H1 (cell line): ENCODE measurements around the gene CYP2A13. TPM values are rescaled to one million over a fixed set of nuclear protein-coding genes. Genes with fewer than 3 reads are reported as not detected.

Experiments used
- CBX5 ChIP-seq: fragments of 300-800, 300-1000 bp; sonication (generic); IDR thresholded peaks from 2 replicates; pipeline ENCODE4 v1.7.1; 2016; ENCODE audit warnings: antibody characterized with exemption, low read length, low read depth
- EGR1 ChIP-seq: IDR thresholded peaks from 2 replicates; pipeline ENCODE4 v1.6.1; 2011; ENCODE audit warnings: low read depth, low read length, borderline replicate concordance
- EP300 ChIP-seq, 2 experiments: IDR thresholded peaks; 1 replicate in 1 of 2; 2 replicates in 1 of 2; pipeline ENCODE4 v1.6.1; 2011 to 2012; ENCODE audit warnings: low read depth in 2 of 2, low read length in 2 of 2, mild to moderate bottlenecking in 2 of 2, borderline replicate concordance in 1 of 2, inconsistent platforms in 1 of 2, moderate library complexity in 1 of 2
- FOSL1 ChIP-seq: IDR thresholded peaks from 2 replicates; pipeline ENCODE4 v1.6.1; 2011; ENCODE audit warnings: mild to moderate bottlenecking, low read depth, low read length, moderate library complexity; ENCODE audit not compliant: insufficient read depth
- MAFK ChIP-seq: IDR thresholded peaks from 2 replicates; pipeline ENCODE4 v1.6.1; 2012; ENCODE audit warnings: low read depth, mild to moderate bottlenecking, improper control_type of control experiment, low read length
- RFX5 ChIP-seq: IDR thresholded peaks from 2 replicates; pipeline ENCODE4 v1.6.1; 2011; ENCODE audit warnings: low read depth, low read length, improper control_type of control experiment, borderline replicate concordance
- SUZ12 ChIP-seq: fragments of 200-600 bp; sonication (generic); IDR thresholded peaks from 2 replicates; pipeline ENCODE4 v1.6.1; 2012; ENCODE audit warnings: mild to moderate bottlenecking, inconsistent platforms, low read length, moderate library complexity, mixed read lengths
- TAF7 ChIP-seq: optimal IDR thresholded peaks from 2 replicates; pipeline ENCODE3; 2011; ENCODE audit warnings: low read depth, mild to moderate bottlenecking, inconsistent platforms, low read length, moderate library complexity, borderline replicate concordance
- TCF12 ChIP-seq: IDR thresholded peaks from 2 replicates; pipeline ENCODE4 v1.6.1; 2011; ENCODE audit warnings: low read depth, mild to moderate bottlenecking, low read length
- polyA plus RNA-seq, 7 experiments: library from polyadenylated mRNA; depleted of rRNA in 3 of 7; stranded (reverse) in 5 of 7; unstranded in 2 of 7; fragments of >200 nt in 5 of 7; fragments of 200-250 nt in 2 of 7; gene quantifications; 1 replicate in 5 of 7; 2 replicates in 1 of 7; 4 replicates in 1 of 7; pipeline versions ENCODE4 v1.2.1 to v1.2.3, GENCODE V29; 2011 to 2013; ENCODE audit warnings: missing spikeins in 2 of 7, mixed read lengths in 2 of 7
- total RNA-seq: library from RNA; stranded (reverse); fragmentation: NEBNext Ultra II Directional; extraction: Animal tissue kit (Norgen Biotek cat#: 25700); gene quantifications from 2 replicates; pipeline ENCODE4 v1.2.1, GENCODE V29; 2021

Gene CYP2A13
- total and polyA plus RNA-seq, 2 of the 8 experiments (the other 6 are each of a cell fraction or from before 2014, with no cell fraction given): 0.60 to 0.63 TPM

- TF ChIP-seq SUZ12: no peak
- TF ChIP-seq EGR1: no peak
- no peak for TF ChIP-seq RFX5
- TF ChIP-seq EP300 (IDR thresholded peaks at IDR 0.05; ENCODE audit: borderline replicate concordance in 1 of 2, low read depth in 2 of 2, low read length in 2 of 2): no peak
- TF ChIP-seq TCF12: no peak
- TF ChIP-seq FOSL1: no peak
- no peak for TF ChIP-seq TAF7
- no peak for TF ChIP-seq CBX5
- TF ChIP-seq MAFK: no peak
Measured at GRCh38 chr19:41111296-41111695, 23.0 kb downstream of the CYP2A13 start (continued).
